Embryonic facial prominence (tissue), 1 donor: ENCODE data around the gene ZNF337.
A peak's percentile ranks its signal among the peaks of the same experiment; 100 is the strongest.

Source experiments
- DNase-seq: peaks from one replicate; pipeline ENCODE4 v3.0.0-alpha.2; 2016; ENCODE audit errors: extremely low spot score

ZNF337 gene

GRCh38 chr20:25629816-25630499 lies 66.7 kb downstream of the ZNF337 start:
- DNase-seq: no peak

GRCh38 chr20:25626779-25627178 lies 69.9 kb downstream of the ZNF337 start:
- no peak for DNase-seq

- peak; percentile 7 for DNase-seq
Observed at GRCh38 chr20:25624500-25624939, 72.1 kb downstream of the ZNF337 start.
